HepG2 (cell line): Measurements from ENCODE around the gene SDHAF3. TPM values are rescaled to one million over a fixed set of nuclear protein-coding genes. Genes with fewer than 3 reads are reported as not detected.

ENCODE experiments used
- ATAC-seq: fragments of 200-7000 bp; cut with Tn5 transposase; 3 replicates; pipeline ENCODE4 v1.9.1; 2020; ENCODE audit warnings: mild to moderate bottlenecking, moderate library complexity
- BruUV-seq: library from RNA; stranded (reverse); fragments of 400-500 nt; replicated peaks from 2 replicates; lab custom pipeline; 2021; lab: Mats Ljungman, UMichigan
- CTCF ChIA-PET: fragments of 300-600 bp; formaldehyde crosslinking; extraction: SDS; loops from one replicate; lab custom pipeline; 2021; ENCODE audit warnings: low total read pairs, inconsistent platforms, low intra/inter-chr PET ratio; lab: Yijun Ruan, JAX
- POLR2A ChIA-PET: fragments of 350-600 bp; sonication (Branson Sonifier 250); formaldehyde crosslinking; loops from one replicate; lab custom pipeline; 2020; ENCODE audit warnings: antibody characterized with exemption, inconsistent platforms; lab: Yijun Ruan, JAX
- DNase-seq: peaks from one replicate; pipeline ENCODE4 v3.0.0-alpha.2; 2015; ENCODE audit warnings: low spot score
- FAIRE-seq: peaks from 3 replicates; lab custom pipeline; 2011; peaks lifted over from hg19 to GRCh38; lab: Jason Lieb, UNC
- H2AFZ ChIP-seq: one replicate; pipeline ENCODE4 v1.6.1; 2011; ENCODE audit warnings: low read length, inconsistent platforms
- H3K27ac ChIP-seq: fragments of 300-600 bp; 3 replicates; pipeline ENCODE4 v1.8.0; 2011; ENCODE audit warnings: mixed run types, mild to moderate bottlenecking, mixed read lengths, low read length, inconsistent platforms; ENCODE audit not compliant: insufficient read depth; ENCODE audit errors: extremely low read length
- H3K27me3 ChIP-seq, 2 experiments: fragments of 200-600 bp in 1 of 2; 2 replicates in 1 of 2; 3 replicates in 1 of 2; pipeline versions ENCODE4 v1.6.0 to v1.8.0; 2011; ENCODE audit warnings: low read length in 2 of 2, mild to moderate bottlenecking in 2 of 2, moderate library complexity in 2 of 2, inconsistent platforms in 1 of 2; ENCODE audit not compliant: insufficient read depth in 2 of 2, control insufficient read depth in 1 of 2
- H3K36me3 ChIP-seq, 2 experiments: fragments of 200-600 bp in 1 of 2; replicated peaks in 1 of 2; 2 replicates in 1 of 2; 3 replicates in 1 of 2; pipeline versions ENCODE4 v1.5.1 to v1.8.0; 2011; ENCODE audit warnings: low read length in 2 of 2, inconsistent platforms in 1 of 2; ENCODE audit not compliant: insufficient read depth in 2 of 2, control insufficient read depth in 1 of 2
- H3K4me1 ChIP-seq: 2 replicates; pipeline ENCODE4 v1.5.1; 2012; ENCODE audit warnings: low read length, inconsistent platforms; ENCODE audit not compliant: insufficient read depth
- H3K4me2 ChIP-seq: 2 replicates; pipeline ENCODE4 v1.6.0; 2011; ENCODE audit warnings: low read depth, low read length, inconsistent platforms
- H3K4me3 ChIP-seq, 3 experiments: fragments of 200-600 bp in 1 of 3; sonication (generic), shearing (Covaris generic) in 1 of 3; replicated peaks in 1 of 3; 2 replicates each; pipeline ENCODE4 v1.5.1; 2011 to 2016; ENCODE audit warnings: low read length in 3 of 3, inconsistent platforms in 2 of 3, low read depth in 2 of 3, mild to moderate bottlenecking in 2 of 3, control low read depth in 1 of 3, mixed read lengths in 1 of 3; ENCODE audit not compliant: insufficient read depth in 1 of 3
- H3K79me2 ChIP-seq: one replicate; pipeline ENCODE4 v1.6.1; 2011; ENCODE audit warnings: low read length, inconsistent platforms; ENCODE audit not compliant: insufficient read depth
- H3K9ac ChIP-seq: 2 replicates; pipeline ENCODE4 v1.6.0; 2011; ENCODE audit warnings: mild to moderate bottlenecking, low read depth, low read length, inconsistent platforms; ENCODE audit not compliant: insufficient read depth
- H3K9me3 ChIP-seq: 2 replicates; pipeline ENCODE4 v1.5.1; 2012; ENCODE audit warnings: mild to moderate bottlenecking, low read length
- H4K20me1 ChIP-seq: 2 replicates; pipeline ENCODE4 v1.6.0; 2011; ENCODE audit warnings: inconsistent platforms, mild to moderate bottlenecking, low read length, moderate library complexity; ENCODE audit not compliant: insufficient read depth
- AKAP8 ChIP-seq: sonication (generic); formaldehyde crosslinking; IDR thresholded peaks from 2 replicates; pipeline ENCODE4 v1.5.1; 2020; ENCODE audit warnings: mild to moderate bottlenecking, missing genetic modification reagents
- ARNT2 ChIP-seq: sonication (generic); formaldehyde crosslinking; IDR thresholded peaks from 2 replicates; pipeline ENCODE4 v1.8.0; 2022; ENCODE audit warnings: mild to moderate bottlenecking, low read depth, missing genetic modification reagents, moderate library complexity
- ETV5 ChIP-seq: IDR thresholded peaks from 2 replicates; pipeline ENCODE4 v1.6.1; 2018; ENCODE audit warnings: missing biosample characterization, missing genetic modification reagents, inconsistent platforms, borderline replicate concordance
- NAIF1 ChIP-seq: sonication (generic); formaldehyde crosslinking; IDR thresholded peaks from 2 replicates; pipeline ENCODE4 v1.5.0; 2020; ENCODE audit warnings: mild to moderate bottlenecking, missing genetic modification reagents, borderline replicate concordance
- POLR2A ChIP-seq, 2 experiments: IDR thresholded peaks; 2 replicates each; pipeline ENCODE4 v1.6.1; 2011; ENCODE audit warnings: low read depth in 2 of 2, low read length in 2 of 2, mild to moderate bottlenecking in 1 of 2, moderate library complexity in 1 of 2; ENCODE audit not compliant: insufficient read depth in 1 of 2
- ZBTB20 ChIP-seq: sonication (generic); formaldehyde crosslinking; IDR thresholded peaks from 2 replicates; pipeline ENCODE4 v1.8.1; 2023; ENCODE audit warnings: missing genetic modification reagents, low read depth, mild to moderate bottlenecking, borderline replicate concordance
- ZNF883 ChIP-seq: sonication (generic); formaldehyde crosslinking; IDR thresholded peaks from 2 replicates; pipeline ENCODE4 v1.5.1; 2020; ENCODE audit warnings: mild to moderate bottlenecking, missing genetic modification reagents; ENCODE audit errors: not compliant biosample characterization
- WGBS: methylation state at CpG from one replicate; pipeline ENCODE4 v1.1.6; 2017; ENCODE audit warnings: low lambda C conversion rate; 5-methylcytosine and 5-hydroxymethylcytosine counted together
- in situ Hi-C: cut with HindIII; loops from 2 replicates; pipeline ENCODE4 v1.10.0; 2017; ENCODE audit warnings: low pct_unique_long_range_greater_than_20kb; ENCODE audit not compliant: extremely low pct_ligation_motif_present
- intact Hi-C: fragments of 100-400 bp; cut with micrococcal nuclease; formaldehyde crosslinking; loops from one replicate; pipeline ENCODE4 v1.10.0; 2022; ENCODE audit not compliant: unreplicated experiment
- polyA plus RNA-seq, 8 experiments: library from polyadenylated mRNA; depleted of rRNA in 3 of 8; stranded (reverse) in 7 of 8; unstranded in 1 of 8; fragments of >200 nt; fragmentation: Illumina TruSeq in 4 of 8; extraction: Trizol in 4 of 8; gene quantifications; 2 replicates each; pipeline versions ENCODE4 v1.2.1 to v1.2.3, GENCODE V29; 2011 to 2016; ENCODE audit warnings: low read depth in 4 of 8, missing spikeins in 1 of 8, mixed read lengths in 1 of 8; ENCODE audit not compliant: insufficient read depth in 1 of 8
- total RNA-seq, 5 experiments: library from RNA; depleted of rRNA; stranded (reverse); fragments of >200 nt; fragmentation: Illumina TruSeq; extraction: Trizol; gene quantifications; 2 replicates each; pipeline ENCODE4 v1.2.3, GENCODE V29; 2016; ENCODE audit warnings: low read depth in 1 of 5
- TF ChIP-seq, protein P1 (sequence below): sonication (generic); formaldehyde crosslinking; IDR thresholded peaks from 2 replicates; pipeline ENCODE4 v1.5.0; 2020; ENCODE audit warnings: missing genetic modification reagents, mild to moderate bottlenecking, borderline replicate concordance
- TF ChIP-seq, protein P2 (sequence below), 2 experiments: sonication (generic) in 1 of 2; formaldehyde crosslinking in 1 of 2; IDR thresholded peaks; 2 replicates each; pipeline versions ENCODE4 v1.5.1 to v1.6.1; 2011 to 2020; ENCODE audit warnings: borderline replicate concordance in 1 of 2, low read depth in 1 of 2, low read length in 1 of 2, mild to moderate bottlenecking in 1 of 2, missing genetic modification reagents in 1 of 2, moderate library complexity in 1 of 2
- TF ChIP-seq, protein P3 (sequence below): sonication (generic); formaldehyde crosslinking; IDR thresholded peaks from 2 replicates; pipeline ENCODE4 v1.4.0; 2020; ENCODE audit warnings: missing genetic modification reagents
- TF ChIP-seq, protein P4 (sequence below): sonication (generic); formaldehyde crosslinking; IDR thresholded peaks from 2 replicates; pipeline ENCODE4 v1.4.0; 2020; ENCODE audit warnings: mild to moderate bottlenecking, missing genetic modification reagents

The SDHAF3 gene
- total and polyA plus RNA-seq, 2 of the 13 experiments (the other 11 are each of a cell fraction or from before 2014, with no cell fraction given) = 15.2 to 32.6 TPM

DNA sequence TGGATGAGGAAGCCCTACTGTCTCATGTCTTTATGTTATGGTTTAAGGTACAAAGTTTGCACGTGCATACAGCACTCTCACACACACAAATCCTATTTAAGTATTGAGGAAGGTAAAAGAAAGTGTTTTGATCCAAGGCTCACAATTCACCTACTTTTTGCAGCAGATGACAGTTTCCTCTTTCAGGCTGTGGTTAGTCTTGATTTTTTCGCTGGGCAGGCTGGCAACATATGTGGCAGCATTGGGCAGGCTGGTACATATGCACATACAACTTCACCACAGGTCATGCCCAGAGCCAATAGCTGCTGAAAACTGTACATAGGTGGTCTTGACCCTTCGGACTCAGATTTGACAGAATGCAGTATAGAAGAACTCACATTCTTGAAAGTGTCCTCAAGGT is 29.1 kb upstream of the SDHAF3 start (continued):
- TF ChIP-seq, protein P1, sequence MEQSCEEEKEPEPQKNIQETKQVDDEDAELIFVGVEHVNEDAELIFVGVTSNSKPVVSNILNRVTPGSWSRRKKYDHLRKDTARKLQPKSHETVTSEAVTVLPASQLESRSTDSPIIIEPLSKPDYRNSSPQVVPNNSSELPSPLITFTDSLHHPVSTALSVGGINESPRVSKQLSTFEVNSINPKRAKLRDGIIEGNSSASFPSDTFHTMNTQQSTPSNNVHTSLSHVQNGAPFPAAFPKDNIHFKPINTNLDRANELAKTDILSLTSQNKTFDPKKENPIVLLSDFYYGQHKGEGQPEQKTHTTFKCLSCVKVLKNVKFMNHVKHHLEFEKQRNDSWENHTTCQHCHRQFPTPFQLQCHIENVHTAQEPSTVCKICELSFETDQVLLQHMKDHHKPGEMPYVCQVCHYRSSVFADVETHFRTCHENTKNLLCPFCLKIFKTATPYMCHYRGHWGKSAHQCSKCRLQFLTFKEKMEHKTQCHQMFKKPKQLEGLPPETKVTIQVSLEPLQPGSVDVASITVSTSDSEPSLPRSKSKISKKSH (CRISPR knock-in tag) = no peak
- TF ChIP-seq ZNF883 (CRISPR knock-in tag) (no peak), NAIF1 (CRISPR knock-in tag) (no peak), ZBTB20 (CRISPR knock-in tag) (no peak)
- TF ChIP-seq, protein P2, sequence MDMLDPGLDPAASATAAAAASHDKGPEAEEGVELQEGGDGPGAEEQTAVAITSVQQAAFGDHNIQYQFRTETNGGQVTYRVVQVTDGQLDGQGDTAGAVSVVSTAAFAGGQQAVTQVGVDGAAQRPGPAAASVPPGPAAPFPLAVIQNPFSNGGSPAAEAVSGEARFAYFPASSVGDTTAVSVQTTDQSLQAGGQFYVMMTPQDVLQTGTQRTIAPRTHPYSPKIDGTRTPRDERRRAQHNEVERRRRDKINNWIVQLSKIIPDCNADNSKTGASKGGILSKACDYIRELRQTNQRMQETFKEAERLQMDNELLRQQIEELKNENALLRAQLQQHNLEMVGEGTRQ (IDR thresholded peaks at IDR 0.05; ENCODE audit: low read depth, low read length) = no peak
- TF ChIP-seq, protein P2 (CRISPR knock-in tag; IDR thresholded peaks at IDR 0.05; ENCODE audit: borderline replicate concordance) = no peak
- TF ChIP-seq, protein P3, sequence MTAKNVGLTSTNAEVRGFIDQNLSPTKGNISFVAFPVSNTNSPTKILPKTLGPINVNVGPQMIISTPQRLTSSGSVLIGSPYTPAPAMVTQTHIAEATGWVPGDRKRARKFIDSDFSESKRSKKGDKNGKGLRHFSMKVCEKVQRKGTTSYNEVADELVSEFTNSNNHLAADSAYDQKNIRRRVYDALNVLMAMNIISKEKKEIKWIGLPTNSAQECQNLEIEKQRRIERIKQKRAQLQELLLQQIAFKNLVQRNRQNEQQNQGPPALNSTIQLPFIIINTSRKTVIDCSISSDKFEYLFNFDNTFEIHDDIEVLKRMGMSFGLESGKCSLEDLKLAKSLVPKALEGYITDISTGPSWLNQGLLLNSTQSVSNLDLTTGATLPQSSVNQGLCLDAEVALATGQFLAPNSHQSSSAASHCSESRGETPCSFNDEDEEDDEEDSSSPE (CRISPR knock-in tag) = no peak

DNA sequence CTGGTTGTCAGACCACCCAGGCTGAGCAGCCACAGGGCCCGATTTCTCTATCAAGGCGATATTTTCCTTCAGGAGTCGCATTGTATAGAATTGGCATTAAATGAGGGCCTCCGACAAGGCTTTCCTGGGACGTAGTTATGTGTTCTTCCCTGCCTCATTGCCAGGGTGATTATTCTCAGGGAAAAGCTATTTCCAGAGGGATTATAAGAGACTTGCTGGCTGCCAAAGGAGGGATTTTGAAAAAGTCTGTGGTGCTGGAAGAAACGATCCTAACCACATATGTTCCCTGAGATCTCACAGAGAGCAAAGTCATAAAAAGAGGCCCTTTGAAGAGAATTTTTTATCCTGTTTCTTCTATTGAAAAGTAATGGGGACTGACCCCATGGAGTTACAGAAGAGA is 27.7 kb upstream of the SDHAF3 start:
- POLR2A ChIA-PET = no interaction called here
- Histone ChIP-seq H3K4me1 (peaks cover 11% of the 10 kb centered on the region), H3K27ac (no peak overlapping the region), H3K4me2 (no peak overlapping the region)
- WGBS = 49% methylated on average over 6 of the region's 6 CpGs
- no peak for DNase-seq
- no peak for TF ChIP-seq AKAP8 (CRISPR knock-in tag)
- no peak for TF ChIP-seq POLR2A (IDR thresholded peaks at IDR 0.05; ENCODE audit: insufficient read depth in 1 of 2, low read depth in 2 of 2, low read length in 2 of 2)
- TF ChIP-seq ETV5 (CRISPR knock-in tag) = no peak
- TF ChIP-seq ARNT2 (CRISPR knock-in tag) = no peak
- TF ChIP-seq, protein P4, sequence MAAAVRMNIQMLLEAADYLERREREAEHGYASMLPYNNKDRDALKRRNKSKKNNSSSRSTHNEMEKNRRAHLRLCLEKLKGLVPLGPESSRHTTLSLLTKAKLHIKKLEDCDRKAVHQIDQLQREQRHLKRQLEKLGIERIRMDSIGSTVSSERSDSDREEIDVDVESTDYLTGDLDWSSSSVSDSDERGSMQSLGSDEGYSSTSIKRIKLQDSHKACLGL (CRISPR knock-in tag) = no peak
- TF ChIP-seq, all 625 proteins: peak for 0
- intact Hi-C loops = no loop called here
- no peaks in the 10 kb centered on the region for H3K9me3 ChIP-seq
- CTCF ChIA-PET = no interaction called here
- H2AFZ ChIP-seq = no peak overlapping the region
- no peak overlapping the region for H3K4me3 ChIP-seq
- in situ Hi-C loops = no loop called here
- no peak for FAIRE-seq
- H4K20me1 ChIP-seq = no peaks in the 10 kb centered on the region
- H3K9ac ChIP-seq = no peak overlapping the region
- no peaks in the 10 kb centered on the region for H3K79me2 ChIP-seq
- BruUV-seq = no TSS peak
- no peaks in the 10 kb centered on the region for H3K36me3 ChIP-seq
- ATAC-seq = no peak
- H3K27me3 ChIP-seq = peaks cover 0 to 8% of the 10 kb centered on the region in 2 experiments; a peak in 2 of 5 replicates
